Progenitor cell of endocrine pancreas (in vitro differentiated cells): Measurements from ENCODE around the gene NKX2-1. TPM values are rescaled to one million over a fixed set of nuclear protein-coding genes. Genes with fewer than 3 reads are reported as not detected.

ENCODE experiments used
- DNase-seq: peaks from one replicate; pipeline ENCODE4 v3.0.0; 2021; ENCODE audit warnings: low spot score; ENCODE audit not compliant: unreplicated experiment
- H3K27ac Mint-ChIP-seq: 2 replicates; pipeline ENCODE4 v1.8.0; 2021; ENCODE audit warnings: mild to moderate bottlenecking, moderate library complexity, mixed read lengths
- H3K27me3 Mint-ChIP-seq: 2 replicates; pipeline ENCODE4 v1.8.0; 2021; ENCODE audit warnings: mixed read lengths
- H3K36me3 Mint-ChIP-seq: 2 replicates; pipeline ENCODE4 v1.8.0; 2022; ENCODE audit warnings: mixed read lengths; ENCODE audit not compliant: insufficient read depth
- H3K4me1 Mint-ChIP-seq: 2 replicates; pipeline ENCODE4 v1.8.0; 2021; ENCODE audit warnings: low read depth, mixed read lengths
- H3K4me3 Mint-ChIP-seq: 2 replicates; pipeline ENCODE4 v1.8.0; 2021; ENCODE audit warnings: low read depth, mild to moderate bottlenecking, moderate library complexity, mixed read lengths
- H3K9me3 Mint-ChIP-seq: 2 replicates; pipeline ENCODE4 v1.8.0; 2021; ENCODE audit warnings: low read depth, mixed read lengths
- CTCF ChIP-seq: fragments of 200-600 bp; sonication (generic); IDR thresholded peaks from one replicate; pipeline ENCODE4 v1.5.0; 2021; ENCODE audit warnings: antibody characterized with exemption, mild to moderate bottlenecking; ENCODE audit not compliant: unreplicated experiment
- total RNA-seq: library from RNA; stranded (reverse); gene quantifications from 2 replicates; pipeline ENCODE4 v1.2.1, GENCODE V29; 2021

The NKX2-1 gene
- total RNA-seq, 1 donor from 2014 or later, result not detected

- H3K27me3 Mint-ChIP-seq, result peaks cover 78% of the 10 kb centered on the region
- peaks cover 13% of the 10 kb centered on the region for H3K9me3 Mint-ChIP-seq
- no peak overlapping the region for H3K27ac Mint-ChIP-seq
Measured at GRCh38 chr14:36538051-36538450, 18.0 kb upstream of the NKX2-1 start.

GRCh38 chr14:36529062-36529461 is 9.0 kb upstream of the NKX2-1 start:
- peaks cover 98% of the 10 kb centered on the region for H3K27me3 Mint-ChIP-seq
- no peaks in the 10 kb centered on the region for H3K4me1 Mint-ChIP-seq
- H3K9me3 Mint-ChIP-seq, result no peaks in the 10 kb centered on the region
- no peak for DNase-seq
- no peaks in the 10 kb centered on the region for H3K36me3 Mint-ChIP-seq
- TF ChIP-seq CTCF, result no peak
- no peak overlapping the region for H3K4me3 Mint-ChIP-seq
- no peak overlapping the region for H3K27ac Mint-ChIP-seq

More at GRCh38 chr14:36538051-36538450, 18.0 kb upstream of the NKX2-1 start:
- DNase-seq, result no peak
- TF ChIP-seq CTCF, result no peak
- no peaks in the 10 kb centered on the region for H3K4me1 Mint-ChIP-seq
- H3K4me3 Mint-ChIP-seq, result no peak overlapping the region
- no peaks in the 10 kb centered on the region for H3K36me3 Mint-ChIP-seq

GRCh38 chr14:36525746-36526099 is 5.7 kb upstream of the NKX2-1 start:
- H3K9me3 Mint-ChIP-seq, result no peaks in the 10 kb centered on the region
- DNase-seq, result no peak
- peaks cover 98% of the 10 kb centered on the region for H3K27me3 Mint-ChIP-seq
- H3K4me1 Mint-ChIP-seq, result peaks cover 2% of the 10 kb centered on the region
- no peak overlapping the region for H3K27ac Mint-ChIP-seq
- no peak for TF ChIP-seq CTCF
- H3K4me3 Mint-ChIP-seq, result no peak overlapping the region
- H3K36me3 Mint-ChIP-seq, result no peaks in the 10 kb centered on the region

GRCh38 chr14:36524874-36525745 is 5.1 kb upstream of the NKX2-1 start:
- Mint-ChIP-seq H3K36me3 (no peaks in the 10 kb centered on the region), H3K4me3 (no peak overlapping the region), H3K27me3 (peaks cover 97% of the 10 kb centered on the region), H3K9me3 (no peaks in the 10 kb centered on the region), H3K27ac (no peak overlapping the region), H3K4me1 (peaks cover 2% of the 10 kb centered on the region)
- peak; percentile 67 for DNase-seq
- TF ChIP-seq CTCF, result peak; percentile 82

- no peaks in the 10 kb centered on the region for H3K9me3 Mint-ChIP-seq
- DNase-seq, result no peak
- H3K4me3 Mint-ChIP-seq, result no peak overlapping the region
- peak; percentile 48 for TF ChIP-seq CTCF
- H3K4me1 Mint-ChIP-seq, result peaks cover 2% of the 10 kb centered on the region
- H3K27ac Mint-ChIP-seq, result no peak overlapping the region
- H3K27me3 Mint-ChIP-seq, result peaks cover 97% of the 10 kb centered on the region
- no peaks in the 10 kb centered on the region for H3K36me3 Mint-ChIP-seq
Measured at GRCh38 chr14:36524220-36524837, 4.3 kb upstream of the NKX2-1 start.
